CD8-positive, alpha-beta memory T cell (primary cell): Measurements from ENCODE around the gene TNFRSF4. TPM values are rescaled to one million over a fixed set of nuclear protein-coding genes. Genes with fewer than 3 reads are reported as not detected.

Experiments
- CTCF ChIA-PET: fragments of 350-600 bp; sonication (Branson Sonifier 250); formaldehyde crosslinking; loops from one replicate; lab custom pipeline; 2021; ENCODE audit warnings: antibody characterized with exemption; lab: Charles Lee
- POLR2A ChIA-PET: fragments of 350-600 bp; sonication (Branson Sonifier 250); formaldehyde crosslinking; loops from one replicate; lab custom pipeline; 2021; ENCODE audit warnings: antibody characterized with exemption; lab: Charles Lee
- DNase-seq, 5 donors: peaks; one replicate each; pipeline versions ENCODE4 v3.0.0 to v3.0.0-alpha.2; 2020 to 2022; ENCODE audit warnings: mixed read lengths in 1 of 5
- H3K27ac ChIP-seq: one replicate; pipeline ENCODE4 v1.7.0; 2013; ENCODE audit warnings: low read depth, mild to moderate bottlenecking, low read length, moderate library complexity
- H3K27me3 ChIP-seq: 2 replicates; pipeline ENCODE4 v1.7.0; 2013; ENCODE audit warnings: low read length, mild to moderate bottlenecking; ENCODE audit not compliant: insufficient read depth, poor library complexity, severe bottlenecking
- H3K36me3 ChIP-seq: 2 replicates; pipeline ENCODE4 v1.7.0; 2013; ENCODE audit warnings: mild to moderate bottlenecking, low read length, moderate library complexity; ENCODE audit not compliant: insufficient read depth
- H3K4me1 ChIP-seq: 2 replicates; pipeline ENCODE4 v1.7.0; 2013; ENCODE audit warnings: mild to moderate bottlenecking, low read length, moderate library complexity; ENCODE audit not compliant: insufficient read depth
- H3K4me3 ChIP-seq: 2 replicates; pipeline ENCODE4 v1.7.0; 2013; ENCODE audit warnings: mild to moderate bottlenecking, low read length
- H3K9me3 ChIP-seq: 2 replicates; pipeline ENCODE4 v1.7.0; 2013; ENCODE audit warnings: mild to moderate bottlenecking, low read length
- H3K27ac Mint-ChIP-seq, 8 donors: one replicate each; pipeline ENCODE4 v1.8.0; 2020 to 2021; ENCODE audit warnings: mixed read lengths in 8 of 8, mild to moderate bottlenecking in 6 of 8, inconsistent platforms in 3 of 8, moderate library complexity in 3 of 8
- H3K27me3 Mint-ChIP-seq, 2 donors: one replicate each; pipeline ENCODE4 v1.8.0; 2020 to 2021; ENCODE audit warnings: mixed read lengths in 2 of 2, mild to moderate bottlenecking in 1 of 2, moderate library complexity in 1 of 2
- H3K36me3 Mint-ChIP-seq, 3 donors: one replicate each; pipeline ENCODE4 v1.8.0; 2020 to 2021; ENCODE audit warnings: mixed read lengths in 3 of 3, inconsistent platforms in 1 of 3, mild to moderate bottlenecking in 1 of 3
- H3K4me1 Mint-ChIP-seq, 3 donors: one replicate each; pipeline ENCODE4 v1.8.0; 2020 to 2021; ENCODE audit warnings: mixed read lengths in 3 of 3, inconsistent platforms in 1 of 3, mild to moderate bottlenecking in 1 of 3
- H3K4me3 Mint-ChIP-seq, 7 donors: one replicate each; pipeline ENCODE4 v1.8.0; 2020 to 2021; ENCODE audit warnings: mixed read lengths in 7 of 7, mild to moderate bottlenecking in 6 of 7, moderate library complexity in 4 of 7, inconsistent platforms in 2 of 7
- H3K9me3 Mint-ChIP-seq, 5 donors: one replicate each; pipeline ENCODE4 v1.8.0; 2020 to 2022; ENCODE audit warnings: mixed read lengths in 5 of 5, mild to moderate bottlenecking in 3 of 5, moderate library complexity in 2 of 5, inconsistent platforms in 1 of 5
- polyA plus RNA-seq: library from polyadenylated mRNA; unstranded; fragments of 300-500 nt; fragmentation: Illumina TruSeq; gene quantifications from one replicate; pipeline ENCODE4 v1.2.3, GENCODE V29; 2021
- total RNA-seq, 2 experiments: library from RNA; stranded (reverse); gene quantifications; one replicate each; pipeline ENCODE4 v1.2.3, GENCODE V29; 2021

TNFRSF4 gene
- total and polyA plus RNA-seq, 3 experiments from 2014 or later = 1.9 to 193 (median 180) TPM

DNA sequence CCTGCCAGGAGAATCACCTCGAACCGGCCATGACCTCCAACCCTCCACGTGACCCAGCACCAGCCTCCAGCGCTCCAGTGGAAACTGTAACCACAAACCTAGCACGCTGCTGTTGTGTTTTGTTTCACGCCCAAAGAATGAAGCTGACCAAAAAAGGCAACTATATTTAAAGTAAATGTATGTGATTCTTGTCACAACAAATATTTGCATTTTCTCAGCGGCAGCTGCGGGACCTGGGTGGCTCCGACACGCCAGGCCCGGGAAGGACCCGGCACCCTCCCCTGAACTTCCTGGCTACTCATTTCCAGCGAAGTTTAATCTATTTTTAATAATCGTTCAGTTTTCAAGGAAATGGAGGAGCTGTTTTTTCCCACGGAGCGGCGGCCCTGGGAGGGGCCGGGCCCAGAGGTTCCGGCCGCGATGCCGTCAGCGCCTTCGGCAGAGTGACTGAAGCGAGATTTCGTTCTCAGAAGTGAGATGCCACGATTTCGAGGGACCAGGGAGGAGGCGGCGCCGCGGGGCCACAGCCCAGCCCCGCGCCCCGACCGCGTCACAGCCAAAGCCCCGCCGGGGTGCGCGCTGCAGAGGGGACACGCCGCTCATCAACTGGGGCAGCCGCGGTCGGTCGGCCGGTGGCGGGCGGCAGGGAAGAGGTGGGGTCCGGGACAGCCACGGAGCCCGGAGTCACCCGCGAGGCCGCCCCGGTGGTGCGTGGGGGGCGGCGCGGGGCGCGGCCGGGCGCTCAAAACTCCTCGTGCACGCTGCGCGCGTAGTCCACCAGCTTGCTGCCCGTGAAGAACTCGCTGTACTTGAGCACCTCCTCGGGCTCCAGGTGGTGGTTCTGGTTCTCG, 3.0 kb upstream of the TNFRSF4 start:
- DNase-seq = no peak
- ChIA-PET CTCF (interaction anchor here (0.8 kb wide), 1 partner anchor 9 kb away, joined by 3 read pairs; no protein-coding TSS in a partner anchor), POLR2A (interaction anchor here (2.5 kb wide), 1 partner anchor 9 kb away, joined by 7 read pairs; no protein-coding TSS in a partner anchor)
- peak overlapping the region in 2 of 7 donors; percentile 29 to 49 for H3K4me3 Mint-ChIP-seq
- Histone ChIP-seq H3K9me3 (no peaks in the 10 kb centered on the region), H3K36me3 (peaks cover 18% of the 10 kb centered on the region), H3K4me1 (peaks cover 28% of the 10 kb centered on the region), H3K27ac (no peak overlapping the region), H3K27me3 (no peaks in the 10 kb centered on the region), H3K4me3 (no peak overlapping the region)
- no peaks in the 10 kb centered on the region for H3K27me3 Mint-ChIP-seq
- peaks cover 0 to 45% (median 6%) of the 10 kb centered on the region in 3 donors for H3K36me3 Mint-ChIP-seq
- H3K27ac Mint-ChIP-seq = peak overlapping the region; percentile 78 to 92 (median 88)
- no peaks in the 10 kb centered on the region for H3K9me3 Mint-ChIP-seq
- H3K4me1 Mint-ChIP-seq = peaks cover 12 to 31% (median 14%) of the 10 kb centered on the region in 3 donors

DNA sequence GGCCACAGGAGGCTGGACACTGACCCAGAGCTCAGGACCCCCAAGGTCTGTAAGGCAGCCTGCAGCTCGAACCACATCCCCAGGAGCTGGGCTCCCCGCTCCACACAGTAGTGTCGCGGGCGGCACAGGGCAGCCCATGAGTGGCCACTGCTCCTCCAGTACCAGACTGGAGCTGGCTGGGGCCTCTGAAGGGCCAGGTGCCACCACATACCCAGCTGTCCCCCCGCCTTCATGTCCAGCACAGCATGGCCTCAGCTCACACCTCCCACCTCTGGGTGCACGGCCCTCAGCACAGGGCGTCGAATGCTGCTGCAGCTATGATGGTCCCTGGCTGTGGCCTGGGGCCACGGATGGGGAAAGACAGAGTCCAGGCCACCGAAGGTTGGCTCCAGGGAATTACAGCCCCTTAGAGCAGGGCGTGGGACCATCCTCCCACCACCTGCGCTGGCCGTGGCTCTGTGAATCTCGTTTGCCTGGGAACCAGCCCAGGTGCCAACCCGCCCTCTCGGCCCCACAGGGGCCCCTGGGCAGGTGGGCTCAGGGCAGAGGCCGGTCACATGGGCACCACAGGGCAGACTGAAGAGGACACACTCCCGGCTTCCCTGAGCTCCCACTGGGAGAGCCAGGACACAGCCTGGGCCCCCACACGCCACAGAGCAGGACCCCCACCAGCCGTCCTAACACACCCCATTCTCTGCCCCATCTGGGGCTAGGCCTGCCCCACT, 2.1 kb upstream of the TNFRSF4 start:
- CTCF ChIA-PET = interaction anchor here (0.8 to 1.6 kb wide), 3 partner anchors 8 to 94 kb away, joined by 3 to 5 read pairs (median 4); no protein-coding TSS in a partner anchor
- H3K4me1 ChIP-seq = peaks cover 28% of the 10 kb centered on the region
- H3K27me3 ChIP-seq = no peaks in the 10 kb centered on the region
- H3K36me3 ChIP-seq = peaks cover 16% of the 10 kb centered on the region
- no peak for DNase-seq
- Mint-ChIP-seq H3K27ac (peak overlapping the region in 7 of 8 donors; percentile 34 to 92 (median 87)), H3K4me3 (peak overlapping the region in 1 of 7 donors; percentile 40), H3K4me1 (peaks cover 14 to 31% (median 14%) of the 10 kb centered on the region in 3 donors), H3K27me3 (no peaks in the 10 kb centered on the region), H3K36me3 (peaks cover 0 to 37% (median 6%) of the 10 kb centered on the region in 3 donors), H3K9me3 (no peaks in the 10 kb centered on the region)
- POLR2A ChIA-PET = interaction anchor here (2.5 kb wide), 1 partner anchor 8 kb away, joined by 7 read pairs; no protein-coding TSS in a partner anchor
- no peaks in the 10 kb centered on the region for H3K9me3 ChIP-seq
- no peak overlapping the region for H3K4me3 ChIP-seq
- no peak overlapping the region for H3K27ac ChIP-seq

DNA sequence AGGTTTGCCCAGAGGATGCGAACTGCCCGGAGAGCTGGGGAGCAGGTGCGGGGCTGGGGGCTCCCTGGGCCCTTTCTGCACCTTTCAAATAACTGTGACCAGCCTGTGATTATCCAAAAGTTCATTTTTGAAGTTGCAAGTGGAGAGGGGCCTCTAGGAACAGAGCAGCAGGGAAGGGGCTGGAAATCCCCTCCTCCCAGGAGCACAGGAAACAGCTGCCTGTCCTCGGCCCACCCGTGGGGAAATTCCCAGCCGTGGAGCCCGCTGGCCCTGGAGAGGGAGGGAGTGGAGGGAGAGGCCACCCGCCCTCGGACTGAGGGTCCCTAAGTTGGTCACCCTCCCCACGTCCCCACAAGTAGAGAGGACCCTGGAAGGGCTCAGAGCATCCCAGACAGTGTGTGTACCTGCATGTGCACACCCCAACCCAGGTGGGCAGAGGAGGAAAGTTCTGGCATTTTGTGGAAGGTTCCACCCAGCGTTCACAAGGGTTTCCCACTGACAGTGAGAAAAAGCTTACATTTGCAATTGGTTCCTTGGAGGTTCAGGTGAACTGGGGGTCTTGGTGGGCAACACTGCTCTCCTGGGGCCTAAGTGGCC, 1.2 kb upstream of the TNFRSF4 start:
- Histone ChIP-seq H3K4me3 (no peak overlapping the region), H3K27me3 (no peaks in the 10 kb centered on the region), H3K9me3 (no peaks in the 10 kb centered on the region), H3K36me3 (peaks cover 7% of the 10 kb centered on the region), H3K4me1 (peaks cover 28% of the 10 kb centered on the region), H3K27ac (no peak overlapping the region)
- ChIA-PET CTCF (interaction anchor here (1.1 to 1.6 kb wide), 2 partner anchors 10 to 93 kb away, joined by 4 to 5 read pairs; no protein-coding TSS in a partner anchor), POLR2A (no interaction called here)
- peak in 1 of 5 donors; percentile 42 for DNase-seq
- peak overlapping the region in 4 of 8 donors; percentile 38 to 93 (median 80) for H3K27ac Mint-ChIP-seq
- H3K4me3 Mint-ChIP-seq = peak overlapping the region in 1 of 7 donors; percentile 23
- peaks cover 14 to 29% (median 14%) of the 10 kb centered on the region in 3 donors for H3K4me1 Mint-ChIP-seq
- peaks cover 0 to 29% (median 0%) of the 10 kb centered on the region in 3 donors for H3K36me3 Mint-ChIP-seq
- H3K27me3 Mint-ChIP-seq = no peaks in the 10 kb centered on the region
- H3K9me3 Mint-ChIP-seq = no peaks in the 10 kb centered on the region

DNA sequence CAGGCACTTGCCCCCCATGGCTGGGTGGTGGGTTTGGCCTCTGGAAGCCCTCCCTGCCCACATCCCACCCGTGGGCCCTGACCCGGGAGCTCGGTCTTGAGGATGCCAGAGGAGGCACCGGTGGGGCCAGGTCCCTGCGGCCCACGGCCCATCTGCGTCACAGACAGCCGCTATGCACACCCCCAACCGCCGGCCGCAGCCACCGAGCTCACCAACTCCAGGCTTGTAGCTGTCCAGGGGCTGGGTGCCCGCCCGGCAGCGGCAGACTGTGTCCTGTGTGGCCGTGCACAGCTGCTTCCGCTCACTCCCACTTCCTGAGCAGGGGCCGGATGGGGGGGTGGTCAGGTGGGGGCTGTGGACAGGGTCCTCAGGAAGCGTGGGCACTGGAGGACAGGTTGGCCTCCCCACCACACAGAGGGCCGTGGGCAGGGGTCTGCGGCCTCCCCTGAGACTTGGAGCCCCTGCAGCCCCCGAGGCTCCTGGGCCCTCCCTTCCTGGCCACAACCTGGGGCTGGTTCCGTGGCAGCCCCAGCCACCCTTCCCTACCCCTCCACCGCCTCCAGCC, 1.1 kb downstream of the TNFRSF4 start:
- ChIA-PET POLR2A (interaction anchor here (0.5 to 0.6 kb wide), 2 partner anchors 28 to 87 kb away, joined by 3 to 6 read pairs; no protein-coding TSS in a partner anchor), CTCF (interaction anchor here (1.0 kb wide), 1 partner anchor 17 kb away, joined by 3 read pairs; no protein-coding TSS in a partner anchor)
- peaks cover 20 to 46% (median 31%) of the 10 kb centered on the region in 3 donors for H3K4me1 Mint-ChIP-seq
- peaks cover 0 to 13% (median 0%) of the 10 kb centered on the region in 3 donors for H3K36me3 Mint-ChIP-seq
- Histone ChIP-seq H3K36me3 (no peaks in the 10 kb centered on the region), H3K4me3 (peak overlapping the region; percentile 39), H3K4me1 (peaks cover 39% of the 10 kb centered on the region), H3K9me3 (no peaks in the 10 kb centered on the region), H3K27ac (peak overlapping the region; percentile 51), H3K27me3 (no peaks in the 10 kb centered on the region)
- H3K27ac Mint-ChIP-seq = peak overlapping the region in 3 of 8 donors; percentile 29 to 52 (median 40)
- H3K9me3 Mint-ChIP-seq = no peaks in the 10 kb centered on the region
- DNase-seq = peak in 4 of 5 donors; percentile 44 to 69 (median 56)
- H3K27me3 Mint-ChIP-seq = no peaks in the 10 kb centered on the region
- H3K4me3 Mint-ChIP-seq = peak overlapping the region in 5 of 7 donors; percentile 22 to 80 (median 27)

DNA sequence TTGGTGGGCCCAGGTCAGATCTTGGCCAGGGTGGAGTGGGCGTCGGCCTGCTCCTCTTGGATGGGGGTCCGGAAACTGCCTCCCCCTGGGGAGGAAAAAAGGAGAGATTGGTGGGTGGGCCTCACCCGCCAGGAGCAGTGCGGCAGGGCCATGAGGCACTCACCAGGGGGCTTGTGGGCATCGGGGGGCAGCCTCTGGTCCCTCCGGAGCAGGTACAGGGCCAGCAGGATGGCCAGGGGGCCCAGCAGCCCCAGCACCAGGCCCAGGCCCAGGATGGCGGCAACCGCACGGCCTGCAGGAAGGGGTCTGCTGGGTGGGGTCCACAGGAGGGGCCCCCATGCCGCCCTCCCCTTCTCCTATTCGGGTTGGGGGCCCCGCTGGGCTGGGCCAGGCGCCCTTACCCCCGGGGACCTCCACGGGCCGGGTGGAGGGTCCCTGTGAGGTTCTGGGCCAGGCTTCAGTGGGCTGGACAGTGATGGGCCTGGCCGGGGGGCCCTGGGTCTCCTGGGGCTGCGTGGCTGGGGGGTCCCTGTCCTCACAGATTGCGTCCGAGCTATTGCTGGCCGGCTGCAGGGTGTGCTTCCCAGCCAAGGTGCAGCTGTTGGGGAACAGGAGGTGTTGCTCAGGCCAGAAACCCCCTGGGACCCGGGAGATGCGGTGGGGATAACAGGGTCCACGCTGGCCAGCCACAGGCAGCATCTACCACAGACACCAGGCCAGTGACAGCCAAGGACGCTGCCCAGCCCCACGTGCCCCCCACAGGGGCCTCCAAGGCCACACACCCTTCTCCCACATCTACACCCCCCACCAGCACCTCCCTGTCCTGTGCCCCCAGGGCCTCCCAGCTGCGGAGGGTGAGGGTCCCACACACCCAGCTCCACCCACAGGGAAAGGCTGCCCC, 2.2 kb downstream of the TNFRSF4 start:
- peaks cover 49% of the 10 kb centered on the region for H3K4me1 ChIP-seq
- CTCF ChIA-PET = interaction anchor here (1.0 kb wide), 1 partner anchor 18 kb away, joined by 3 read pairs; no protein-coding TSS in a partner anchor

DNA sequence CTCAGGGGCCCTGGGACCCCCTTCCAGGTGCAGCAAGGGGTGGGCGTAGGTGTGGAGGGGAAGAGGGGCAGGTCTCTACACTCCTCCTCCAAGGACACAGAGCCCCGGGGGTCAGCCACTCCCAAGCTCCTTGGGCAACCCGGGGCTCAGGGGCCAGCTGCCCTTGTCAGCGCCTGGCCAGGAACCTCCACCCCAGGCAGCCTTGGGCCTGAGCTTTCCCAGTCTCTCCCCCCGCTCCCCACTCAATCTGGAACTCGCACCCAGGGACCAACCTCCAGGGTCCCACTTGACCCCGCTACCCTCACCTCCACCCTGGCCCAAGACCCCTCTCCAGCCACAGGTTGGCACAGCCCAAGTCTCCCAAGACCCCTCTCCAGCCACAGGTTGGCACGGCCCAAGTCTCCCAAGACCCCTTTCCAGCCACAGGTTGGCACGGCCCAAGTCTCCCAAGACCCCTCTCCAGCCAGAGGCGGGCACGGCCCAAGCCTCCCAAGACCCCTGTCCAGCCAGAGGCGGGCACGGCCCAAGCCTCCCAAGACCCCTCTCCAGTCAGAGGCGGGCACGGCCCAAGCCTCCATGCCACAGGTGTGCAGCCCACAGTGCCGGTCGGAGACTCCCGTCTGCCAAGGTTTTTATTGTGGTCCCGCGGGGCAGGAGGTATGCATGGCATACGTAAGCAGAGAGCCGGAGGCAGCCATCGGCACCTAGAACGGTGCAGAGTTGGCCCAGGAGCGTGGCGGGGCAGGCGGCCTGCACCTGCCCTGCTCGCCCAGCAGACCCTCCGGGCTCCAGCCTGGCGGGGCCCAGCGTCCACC, 3.0 kb downstream of the TNFRSF4 start:
- Mint-ChIP-seq H3K27me3 (no peaks in the 10 kb centered on the region), H3K27ac (peak overlapping the region in 3 of 8 donors; percentile 17 to 93 (median 77)), H3K9me3 (no peaks in the 10 kb centered on the region), H3K4me3 (peak overlapping the region in 4 of 7 donors; percentile 18 to 48 (median 44)), H3K36me3 (no peaks in the 10 kb centered on the region), H3K4me1 (peaks cover 20 to 46% (median 26%) of the 10 kb centered on the region in 3 donors)
- no peaks in the 10 kb centered on the region for H3K9me3 ChIP-seq
- H3K36me3 ChIP-seq = no peaks in the 10 kb centered on the region
- no peaks in the 10 kb centered on the region for H3K27me3 ChIP-seq
- ChIA-PET CTCF (no interaction called here), POLR2A (no interaction called here)
- H3K4me1 ChIP-seq = peaks cover 55% of the 10 kb centered on the region
- no peak overlapping the region for H3K4me3 ChIP-seq
- H3K27ac ChIP-seq = no peak overlapping the region
- DNase-seq = peak in 3 of 5 donors; percentile 0 to 44 (median 0)

More for the DNA sequence above, 2.2 kb downstream of the TNFRSF4 start:
- H3K9me3 Mint-ChIP-seq = no peaks in the 10 kb centered on the region
- peak overlapping the region in 1 of 8 donors; percentile 86 for H3K27ac Mint-ChIP-seq
- Histone ChIP-seq H3K27ac (no peak overlapping the region), H3K9me3 (no peaks in the 10 kb centered on the region), H3K27me3 (no peaks in the 10 kb centered on the region), H3K36me3 (no peaks in the 10 kb centered on the region), H3K4me3 (no peak overlapping the region)
- peak in 2 of 5 donors; percentile 0 to 45 for DNase-seq
- POLR2A ChIA-PET = no interaction called here
- H3K36me3 Mint-ChIP-seq = peaks cover 0 to 6% (median 0%) of the 10 kb centered on the region in 3 donors
- H3K4me3 Mint-ChIP-seq = peak overlapping the region in 3 of 7 donors; percentile 41 to 74 (median 45)
- H3K4me1 Mint-ChIP-seq = peaks cover 21 to 49% (median 31%) of the 10 kb centered on the region in 3 donors
- H3K27me3 Mint-ChIP-seq = no peaks in the 10 kb centered on the region
